NCI-H1092 (cell line): ENCODE results near the gene GLIPR1L2.
"Not testable (repeated sequence)": the region's sequence is repeated elsewhere in the genome, so short reads cannot be mapped to it uniquely, and the experiment has no call there.

Experiments used
- DNase-seq: peaks from one replicate; lab custom pipeline; 2025; lab: John Stamatoyannopoulos, UW

The GLIPR1L2 gene

GRCh38 chr12:75390899-75391538 is at the start of gene GLIPR1L2:
GLIPR1L2 (plus strand) TSS chr12:75391089; CDS start chr12:75391117, 28 bp downstream.
- DNase-seq, result peak; percentile 89

- DNase-seq, result no peak
These were observed 49.0 kb upstream of the GLIPR1L2 start for GRCh38 chr12:75341873-75342272.

GRCh38 chr12:75345531-75345930 is 45.4 kb upstream of the GLIPR1L2 start:
- DNase-seq, result no peak

GRCh38 chr12:75346215-75346614 is 44.7 kb upstream of the GLIPR1L2 start:
- not testable (repeated sequence) for DNase-seq

DNA sequence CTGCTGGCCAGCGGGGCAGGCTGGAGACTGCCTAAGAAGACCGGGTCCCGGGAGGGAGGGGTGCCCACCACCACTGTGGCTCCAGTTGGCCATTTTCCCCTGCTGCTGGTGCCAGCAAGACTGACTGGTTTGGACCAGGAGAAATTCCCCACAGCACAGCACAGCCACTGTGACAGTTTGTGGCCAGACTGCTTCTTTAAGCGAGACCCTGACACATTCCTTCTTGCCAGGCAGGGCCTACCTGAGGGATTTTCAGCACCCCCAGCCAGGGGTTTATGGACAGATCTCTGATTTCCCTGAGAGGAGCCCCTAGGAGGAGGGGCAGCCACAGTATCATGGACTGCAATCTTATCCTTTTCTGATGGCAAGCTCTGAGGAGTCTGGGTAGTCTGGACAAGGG is 40.9 kb upstream of the GLIPR1L2 start:
- no peak for DNase-seq

DNA sequence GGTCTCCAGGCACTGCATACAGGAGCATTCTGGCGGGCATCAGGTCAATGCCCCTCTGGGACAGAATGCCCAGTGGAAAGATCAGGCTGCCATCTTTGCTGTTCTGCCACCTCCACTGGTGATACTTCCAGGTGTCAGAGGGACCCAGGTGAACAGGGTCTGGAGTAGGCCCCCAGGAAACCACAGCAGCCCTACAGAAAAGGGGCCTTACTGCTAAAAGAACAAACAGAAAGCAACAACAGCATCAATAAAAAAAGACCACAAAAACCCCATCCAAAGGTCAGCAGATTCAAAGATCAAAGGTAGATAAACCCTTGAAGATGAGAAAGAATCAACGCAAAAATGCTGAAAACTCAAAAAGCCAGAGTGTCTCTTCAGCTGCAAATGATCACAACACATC is 40.5 kb upstream of the GLIPR1L2 start:
- DNase-seq, result no peak

GRCh38 chr12:75354011-75354410 is 36.9 kb upstream of the GLIPR1L2 start:
- DNase-seq, result no peak

DNA sequence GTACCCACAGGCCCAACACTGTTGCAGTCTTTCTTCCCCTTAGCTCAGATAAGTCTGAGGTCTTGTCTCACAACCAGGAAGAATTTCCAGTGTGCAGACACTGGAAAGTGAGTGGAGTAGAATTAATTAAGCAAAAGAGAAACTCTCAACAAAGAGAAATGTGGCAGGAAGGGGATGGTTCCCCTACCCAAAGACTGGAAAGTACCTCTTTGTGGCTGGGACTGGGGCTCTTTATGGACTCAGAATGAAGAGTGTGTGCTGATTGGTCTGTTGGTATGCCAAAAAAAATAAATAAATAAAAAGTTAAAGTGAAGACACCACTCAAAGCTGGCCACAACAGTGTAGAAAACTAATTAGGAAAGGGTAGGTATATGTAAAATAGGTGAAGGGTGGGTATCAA is 30.0 kb upstream of the GLIPR1L2 start:
- DNase-seq, result no peak

GRCh38 chr12:75361408-75361807 is 29.5 kb upstream of the GLIPR1L2 start:
- DNase-seq, result no peak

- no peak for DNase-seq
These were observed 26.0 kb upstream of the GLIPR1L2 start for GRCh38 chr12:75364919-75365318.

DNA sequence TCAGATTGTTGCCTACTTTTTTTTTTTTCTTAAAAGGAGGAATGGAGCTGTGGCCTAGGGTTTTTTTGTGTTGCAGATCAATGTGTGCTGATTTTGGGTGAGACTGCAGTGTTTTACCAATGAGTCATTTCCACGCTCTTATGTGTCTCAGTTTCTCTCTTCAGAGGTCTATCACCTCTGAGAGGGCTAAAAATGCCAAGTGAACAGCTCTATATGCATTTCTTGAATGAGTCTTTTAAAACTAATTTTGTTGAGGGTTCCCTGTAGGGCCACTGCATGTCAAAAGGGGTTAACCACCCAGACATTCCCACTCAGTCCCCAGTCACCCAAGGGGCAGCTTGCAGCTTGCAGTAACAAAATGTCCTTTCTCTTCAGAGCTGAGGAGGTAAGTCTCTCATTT is 24.3 kb upstream of the GLIPR1L2 start:
- no peak for DNase-seq

- no peak for DNase-seq
These were observed 15.9 kb upstream of the GLIPR1L2 start for GRCh38 chr12:75374971-75375370.

DNA sequence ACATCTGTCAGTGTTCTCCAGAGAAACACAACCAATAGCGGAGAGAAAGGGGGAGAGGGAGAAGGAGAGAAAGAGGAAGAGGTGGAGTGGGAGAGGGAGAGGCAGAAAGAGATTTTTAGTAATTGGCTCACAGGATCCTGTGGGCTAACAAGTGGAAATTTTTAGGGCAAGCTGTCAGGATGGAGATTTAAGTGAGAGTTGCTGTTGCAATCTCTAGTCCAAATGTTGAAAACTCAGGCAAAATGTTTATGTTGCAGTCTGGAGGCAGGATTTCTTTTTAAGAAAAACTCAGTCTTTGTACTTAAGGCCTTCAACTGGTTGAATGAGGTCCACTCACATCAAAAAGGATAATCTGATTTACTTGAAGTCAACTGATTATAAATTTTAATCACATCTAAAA is 12.5 kb upstream of the GLIPR1L2 start:
- no peak for DNase-seq

- no peak for DNase-seq
These were observed 1.8 kb upstream of the GLIPR1L2 start for GRCh38 chr12:75389061-75389460.

GRCh38 chr12:75389706-75390105 is 1.2 kb upstream of the GLIPR1L2 start:
- DNase-seq, result no peak

DNA sequence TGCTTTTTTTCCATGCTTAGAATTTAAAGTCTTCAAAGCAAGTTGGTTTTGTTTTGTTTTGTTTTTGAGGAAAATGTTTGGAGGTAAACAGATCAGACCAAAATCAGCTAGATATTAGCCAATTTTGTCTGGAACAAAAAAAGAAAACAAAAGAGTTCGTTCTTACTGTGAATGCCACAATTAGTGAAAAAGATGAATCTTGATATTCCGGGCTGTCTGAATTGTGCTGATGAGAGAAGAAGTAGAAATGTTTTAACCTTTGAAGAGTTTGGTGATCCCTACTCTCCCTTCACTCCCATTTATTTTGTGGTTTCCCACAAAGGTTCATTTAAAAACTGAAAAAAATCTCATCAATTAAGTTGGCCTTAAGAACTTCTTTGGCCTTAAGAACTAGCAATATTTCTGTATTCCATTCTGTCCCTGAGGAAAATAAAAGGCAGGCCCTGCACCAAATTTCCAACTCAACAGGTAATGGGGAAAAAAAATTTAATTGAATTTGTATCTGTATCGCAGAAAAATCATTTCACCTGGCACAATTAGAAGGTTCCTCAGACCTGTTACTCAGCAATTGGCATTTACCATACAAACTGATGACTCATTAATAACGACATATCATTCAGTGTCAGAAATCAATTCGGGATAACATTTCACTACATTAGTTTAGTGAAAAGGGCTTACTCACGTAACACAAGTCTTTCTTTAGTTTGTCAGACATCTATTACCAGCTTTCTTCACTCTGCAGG is 562 bp upstream of the GLIPR1L2 start:
- DNase-seq, result no peak

GRCh38 chr12:75404231-75404630 is 13.3 kb downstream of the GLIPR1L2 start:
- DNase-seq, result no peak

GRCh38 chr12:75407683-75408082 is 16.8 kb downstream of the GLIPR1L2 start:
- DNase-seq, result no peak

DNA sequence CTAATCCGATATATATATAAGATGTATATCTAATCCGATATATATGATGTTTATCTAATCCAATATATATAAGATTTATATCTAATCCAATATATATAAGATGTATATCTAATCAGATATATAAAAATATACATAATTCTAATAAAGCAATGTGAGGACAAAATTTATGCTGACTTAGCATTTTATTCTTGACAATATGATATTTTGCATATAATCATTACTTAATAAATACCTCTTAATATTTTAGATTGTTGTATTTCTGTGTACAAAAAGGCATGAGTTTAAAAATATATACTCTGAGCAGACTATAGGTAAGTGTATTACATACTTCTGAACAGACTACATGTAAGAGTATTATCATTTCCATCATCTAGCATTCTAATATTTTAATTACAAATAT is 18.9 kb downstream of the GLIPR1L2 start:
- DNase-seq, result no peak

DNA sequence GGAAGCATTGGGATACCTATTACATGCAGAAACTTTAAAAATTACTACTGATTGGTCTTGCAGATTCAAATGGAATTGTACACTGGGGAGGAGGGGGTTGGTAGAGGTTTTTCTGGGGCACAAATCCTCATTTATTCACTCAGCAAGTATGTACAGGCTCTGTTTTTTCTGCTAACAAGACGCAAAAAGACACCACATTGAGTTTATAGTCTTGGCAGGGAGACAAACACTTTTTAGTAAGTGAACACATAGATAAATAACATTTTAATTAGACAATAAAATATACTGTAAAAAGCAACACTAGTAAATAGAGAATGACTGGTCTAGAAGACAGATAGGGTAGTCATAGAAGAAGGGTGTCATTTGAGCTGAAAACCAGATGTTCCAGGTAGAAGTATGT is 23.8 kb downstream of the GLIPR1L2 start:
- no peak for DNase-seq

- no peak for DNase-seq
These were observed 29.0 kb downstream of the GLIPR1L2 start for GRCh38 chr12:75419841-75420240.

GRCh38 chr12:75427491-75427890 is 36.6 kb downstream of the GLIPR1L2 start:
- DNase-seq, result no peak

DNA sequence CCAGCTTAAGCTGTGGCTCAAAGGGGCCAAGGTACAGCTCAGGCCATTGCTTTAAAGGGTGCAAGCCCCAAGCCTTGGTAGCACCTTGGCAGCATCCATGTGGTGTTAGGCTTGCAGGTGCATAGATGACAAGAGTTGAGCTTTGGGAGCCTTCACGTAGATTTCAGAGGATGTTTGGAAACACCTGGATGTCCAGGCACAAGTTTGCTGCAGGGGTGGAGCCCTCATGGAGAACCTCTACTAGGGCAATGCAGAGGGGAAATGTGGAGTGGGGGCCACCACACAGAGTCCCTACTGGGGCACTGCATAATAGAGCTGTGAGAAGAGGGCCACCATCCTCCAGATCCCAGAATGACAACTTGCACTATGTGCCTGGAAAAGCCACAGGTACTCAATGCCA is 37.9 kb downstream of the GLIPR1L2 start:
- no peak for DNase-seq

- DNase-seq, result no peak
These were observed 42.0 kb downstream of the GLIPR1L2 start for GRCh38 chr12:75432924-75433323.
